Body of pancreas (tissue), 4 donors: ENCODE results near the gene DNAH11. TPM values are rescaled to one million over a fixed set of nuclear protein-coding genes. Genes with fewer than 3 reads are reported as not detected.

Experiments used
- ATAC-seq: fragments of 150-250 bp; one replicate; pipeline ENCODE4 v1.9.1; 2016
- DNase-seq, 4 donors: peaks; one replicate each; pipeline ENCODE4 v3.0.0-alpha.2; 2019
- H3K27ac ChIP-seq, 4 donors: fragments of 200-600 bp; sonication (generic); 1 replicate in 3 of 4; 2 replicates in 1 of 4; pipeline versions ENCODE4 v1.5.1 to v1.6.1; 2016 to 2019; ENCODE audit warnings: mild to moderate bottlenecking in 1 of 4, mixed read lengths in 1 of 4, moderate library complexity in 1 of 4
- H3K27me3 ChIP-seq, 2 donors: fragments of 200-600 bp; sonication (generic); one replicate each; pipeline ENCODE4 v1.6.0; 2016; ENCODE audit warnings: mild to moderate bottlenecking in 1 of 2
- H3K36me3 ChIP-seq, 2 donors: fragments of 200-600 bp; sonication (generic); replicated peaks in 1 of 2; 2 replicates each; pipeline ENCODE4 v1.5.1; 2016; ENCODE audit warnings: low read depth in 2 of 2; ENCODE audit not compliant: insufficient read depth in 1 of 2
- H3K4me1 ChIP-seq: fragments of 200-600 bp; sonication (generic); one replicate; pipeline ENCODE4 v1.6.0; 2016
- H3K4me3 ChIP-seq, 2 donors: fragments of 200-600 bp; sonication (generic); 1 replicate in 1 of 2; 2 replicates in 1 of 2; pipeline ENCODE4 v1.5.1; 2016 to 2019
- H3K9me3 ChIP-seq, 3 donors: fragments of 200-600 bp; sonication (generic); 1 replicate in 2 of 3; 2 replicates in 1 of 3; pipeline ENCODE4 v1.5.1; 2016
- POLR2A ChIP-seq, 3 donors: fragments of 450-650 bp; IDR thresholded peaks; one replicate each; pipeline ENCODE4 v1.6.1; 2016; ENCODE audit warnings: antibody characterized with exemption in 3 of 3, mild to moderate bottlenecking in 2 of 3
- WGBS, 2 donors: methylation state at CpG; one replicate each; pipeline ENCODE4 v1.1.5; 2017; 5-methylcytosine and 5-hydroxymethylcytosine counted together
- intact Hi-C: fragments of 100-400 bp; cut with DNase I; formaldehyde crosslinking; loops from one replicate; pipeline ENCODE4 v1.15.1; 2023
- total RNA-seq, 2 donors: library from RNA; depleted of rRNA; stranded (reverse); fragments of >200 nt; gene quantifications; one replicate each; pipeline ENCODE4 v1.1.0, GENCODE V29; 2016
- TF ChIP-seq, protein P1 (sequence below), 7 experiments: fragments of 450-650 bp in 4 of 7; fragments of 200-600 bp in 3 of 7; sonication (generic) in 3 of 7; IDR thresholded peaks; one replicate each; pipeline ENCODE4 v1.5.1; 2016 to 2019; ENCODE audit warnings: antibody characterized with exemption in 7 of 7

Gene DNAH11
- total RNA-seq, 2 donors from 2014 or later, result 0.52 to 0.99 TPM

DNA sequence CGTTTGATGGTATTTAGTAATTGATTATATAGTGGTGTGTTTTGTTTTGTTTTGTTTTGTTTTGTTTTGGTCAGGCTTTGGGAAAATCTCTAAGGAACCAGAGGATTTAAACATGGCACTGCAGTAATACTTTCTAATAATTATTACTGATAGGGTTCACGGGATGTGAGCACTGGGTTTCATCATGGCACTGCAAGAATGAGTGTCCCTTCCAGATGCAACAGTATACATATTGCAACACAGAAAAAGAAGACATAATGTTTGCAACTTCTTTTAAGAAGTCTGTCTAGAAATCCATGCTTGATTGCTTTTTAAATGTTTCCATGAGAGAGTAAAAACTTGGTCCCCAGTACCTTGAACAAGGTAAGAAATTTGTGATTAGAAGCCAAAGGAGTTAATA is 405.1 kb downstream of the DNAH11 start:
- H3K4me3 ChIP-seq, result no peak overlapping the region
- TF ChIP-seq, protein P1, sequence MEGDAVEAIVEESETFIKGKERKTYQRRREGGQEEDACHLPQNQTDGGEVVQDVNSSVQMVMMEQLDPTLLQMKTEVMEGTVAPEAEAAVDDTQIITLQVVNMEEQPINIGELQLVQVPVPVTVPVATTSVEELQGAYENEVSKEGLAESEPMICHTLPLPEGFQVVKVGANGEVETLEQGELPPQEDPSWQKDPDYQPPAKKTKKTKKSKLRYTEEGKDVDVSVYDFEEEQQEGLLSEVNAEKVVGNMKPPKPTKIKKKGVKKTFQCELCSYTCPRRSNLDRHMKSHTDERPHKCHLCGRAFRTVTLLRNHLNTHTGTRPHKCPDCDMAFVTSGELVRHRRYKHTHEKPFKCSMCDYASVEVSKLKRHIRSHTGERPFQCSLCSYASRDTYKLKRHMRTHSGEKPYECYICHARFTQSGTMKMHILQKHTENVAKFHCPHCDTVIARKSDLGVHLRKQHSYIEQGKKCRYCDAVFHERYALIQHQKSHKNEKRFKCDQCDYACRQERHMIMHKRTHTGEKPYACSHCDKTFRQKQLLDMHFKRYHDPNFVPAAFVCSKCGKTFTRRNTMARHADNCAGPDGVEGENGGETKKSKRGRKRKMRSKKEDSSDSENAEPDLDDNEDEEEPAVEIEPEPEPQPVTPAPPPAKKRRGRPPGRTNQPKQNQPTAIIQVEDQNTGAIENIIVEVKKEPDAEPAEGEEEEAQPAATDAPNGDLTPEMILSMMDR (IDR thresholded peaks at IDR 0.05), result no peak
- TF ChIP-seq POLR2A (IDR thresholded peaks at IDR 0.05), result no peak

DNA sequence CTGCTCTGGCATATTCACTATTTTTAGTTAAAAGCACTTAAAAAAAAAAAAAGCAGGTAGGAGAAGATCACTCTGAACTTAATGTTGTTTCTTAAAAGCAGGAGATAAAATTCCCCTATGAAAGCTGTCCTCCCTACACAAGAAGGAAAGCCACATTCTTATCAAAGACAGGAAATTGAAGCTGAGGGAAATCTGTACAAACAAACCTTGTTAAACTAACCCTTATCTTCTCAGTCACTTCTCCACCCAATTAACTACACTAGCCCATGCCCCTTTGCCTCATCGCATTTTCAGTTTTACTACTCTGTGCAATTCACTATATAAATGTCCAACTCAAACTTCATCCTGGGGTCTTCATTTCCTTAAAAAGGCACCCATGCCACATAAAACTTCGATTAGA is 405.5 kb downstream of the DNAH11 start:
- H3K4me1 ChIP-seq, result peaks cover 13% of the 10 kb centered on the region
- TF ChIP-seq, protein P1 (IDR thresholded peaks at IDR 0.05), result no peak
- no peak for TF ChIP-seq POLR2A (IDR thresholded peaks at IDR 0.05)
- 60 to 72% methylated on average over 2 of the region's 2 CpGs for WGBS, 2 donors
- intact Hi-C loops, result no loop called here
- H3K27ac ChIP-seq, result no peak overlapping the region
- H3K36me3 ChIP-seq, result no peaks in the 10 kb centered on the region
- ATAC-seq, result no peak
- H3K9me3 ChIP-seq, result no peaks in the 10 kb centered on the region
- DNase-seq, result no peak
- no peaks in the 10 kb centered on the region for H3K27me3 ChIP-seq
- no peak overlapping the region for H3K4me3 ChIP-seq

More for the DNA sequence above, 405.1 kb downstream of the DNAH11 start:
- 78% methylated on average over 2 of the region's 2 CpGs for WGBS, 2 donors
- no peaks in the 10 kb centered on the region for H3K9me3 ChIP-seq
- H3K27ac ChIP-seq, result no peak overlapping the region
- H3K4me1 ChIP-seq, result peaks cover 13% of the 10 kb centered on the region
- no peaks in the 10 kb centered on the region for H3K36me3 ChIP-seq
- no peak for DNase-seq
- no peaks in the 10 kb centered on the region for H3K27me3 ChIP-seq
- ATAC-seq, result no peak
- intact Hi-C loops, result no loop called here

DNA sequence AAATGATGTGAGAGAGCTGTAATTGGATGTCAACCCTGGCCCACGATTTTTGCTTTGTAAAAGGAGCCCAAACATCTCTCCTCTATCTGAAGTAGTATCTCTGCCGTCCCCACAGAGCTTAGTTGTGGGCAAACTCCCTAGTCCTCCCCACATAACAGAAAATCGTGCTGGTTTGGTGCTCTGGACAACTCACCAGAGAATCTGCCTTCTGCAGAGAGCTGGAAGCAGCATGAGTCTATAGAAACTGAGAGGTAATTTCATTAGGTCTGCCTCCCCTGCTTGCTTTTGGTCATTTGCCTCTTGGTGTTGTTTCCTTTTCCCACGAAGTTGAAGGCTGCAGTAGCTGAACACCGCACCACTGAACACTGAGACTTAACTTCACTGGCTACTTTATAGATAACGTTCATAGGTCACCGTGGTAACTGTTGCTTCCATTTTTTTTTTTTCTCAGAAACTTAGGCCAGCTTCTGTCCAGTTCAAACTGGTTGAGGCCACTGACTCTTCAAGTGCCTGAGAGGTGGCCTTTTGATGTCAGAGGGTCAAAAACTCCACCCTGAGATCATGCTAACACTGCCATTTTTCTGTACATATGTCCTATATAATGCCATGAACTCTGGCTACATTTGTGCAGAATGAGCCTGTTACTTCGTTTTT is 406.2 kb downstream of the DNAH11 start:
- no peak overlapping the region for H3K4me3 ChIP-seq
- DNase-seq (no peak), ATAC-seq (no peak)
- intact Hi-C loops, result no loop called here
- no peaks in the 10 kb centered on the region for H3K9me3 ChIP-seq
- no peak overlapping the region for H3K27ac ChIP-seq
- no peaks in the 10 kb centered on the region for H3K36me3 ChIP-seq
- TF ChIP-seq POLR2A (IDR thresholded peaks at IDR 0.05), result no peak
- TF ChIP-seq, protein P1 (IDR thresholded peaks at IDR 0.05), result no peak
- no peaks in the 10 kb centered on the region for H3K27me3 ChIP-seq
- peaks cover 8% of the 10 kb centered on the region for H3K4me1 ChIP-seq
- WGBS, 2 donors, result 43 to 45% methylated on average over 8 of the region's 8 CpGs

Other genes starting within 250 kb of the DNAH11 start
- gene SP4, start 115.0 kb upstream of the DNAH11 start, total RNA-seq, result 1 to 10 TPM; 5.3 to 6.0 TPM